Choroid plexus epithelial cell (primary cell): ENCODE data around the gene EXOC5.
"Not testable (repeated sequence)": the region's sequence is repeated elsewhere in the genome, so short reads cannot be mapped to it uniquely, and the experiment has no call there.

Experiments
- DNase-seq: peaks from one replicate; pipeline ENCODE4 v3.0.0-alpha.2; 2010; ENCODE audit warnings: low read depth
- H3K4me3 ChIP-seq: 2 replicates; pipeline ENCODE4 v1.5.1; 2011; ENCODE audit warnings: low read depth, mild to moderate bottlenecking, control low read depth, low read length, moderate library complexity
- TF ChIP-seq, protein P1 (sequence below): conservative IDR thresholded peaks from 2 replicates; pipeline ENCODE4 v1.5.1; 2011; ENCODE audit warnings: low read depth, mild to moderate bottlenecking, control low read depth, inconsistent platforms, low read length, moderate library complexity

The EXOC5 gene

DNA sequence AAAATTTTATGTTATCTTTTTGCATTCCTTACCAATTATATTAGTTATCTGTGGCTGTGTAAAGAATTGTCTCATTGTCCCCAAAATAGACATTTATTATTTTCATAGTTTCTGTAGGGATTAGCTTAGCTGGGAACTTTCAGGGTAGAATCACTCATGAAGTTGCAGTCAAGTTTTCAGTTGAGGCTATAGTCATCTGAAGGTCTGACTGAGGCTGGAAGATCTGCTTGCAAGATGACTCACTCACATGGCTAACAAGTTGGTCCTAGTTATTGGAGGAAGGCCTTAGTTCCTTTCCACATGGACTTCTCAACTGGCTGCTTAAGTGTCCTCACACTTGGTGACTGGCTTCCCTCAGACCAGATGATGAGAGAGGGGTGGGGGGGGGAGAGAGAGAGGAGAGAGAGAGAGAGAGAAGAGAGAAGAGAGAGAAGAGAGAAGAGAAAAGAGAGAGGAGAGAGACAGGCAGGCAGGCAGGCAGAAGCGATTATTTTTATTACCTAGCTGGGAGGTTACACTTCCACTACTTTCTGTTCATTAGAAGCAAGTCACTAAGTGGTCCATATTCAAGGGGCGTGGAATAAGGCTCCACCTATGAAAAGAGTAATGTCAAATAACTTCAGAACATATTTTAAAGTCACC, 6.4 kb upstream of the EXOC5 start:
- TF ChIP-seq, protein P1, sequence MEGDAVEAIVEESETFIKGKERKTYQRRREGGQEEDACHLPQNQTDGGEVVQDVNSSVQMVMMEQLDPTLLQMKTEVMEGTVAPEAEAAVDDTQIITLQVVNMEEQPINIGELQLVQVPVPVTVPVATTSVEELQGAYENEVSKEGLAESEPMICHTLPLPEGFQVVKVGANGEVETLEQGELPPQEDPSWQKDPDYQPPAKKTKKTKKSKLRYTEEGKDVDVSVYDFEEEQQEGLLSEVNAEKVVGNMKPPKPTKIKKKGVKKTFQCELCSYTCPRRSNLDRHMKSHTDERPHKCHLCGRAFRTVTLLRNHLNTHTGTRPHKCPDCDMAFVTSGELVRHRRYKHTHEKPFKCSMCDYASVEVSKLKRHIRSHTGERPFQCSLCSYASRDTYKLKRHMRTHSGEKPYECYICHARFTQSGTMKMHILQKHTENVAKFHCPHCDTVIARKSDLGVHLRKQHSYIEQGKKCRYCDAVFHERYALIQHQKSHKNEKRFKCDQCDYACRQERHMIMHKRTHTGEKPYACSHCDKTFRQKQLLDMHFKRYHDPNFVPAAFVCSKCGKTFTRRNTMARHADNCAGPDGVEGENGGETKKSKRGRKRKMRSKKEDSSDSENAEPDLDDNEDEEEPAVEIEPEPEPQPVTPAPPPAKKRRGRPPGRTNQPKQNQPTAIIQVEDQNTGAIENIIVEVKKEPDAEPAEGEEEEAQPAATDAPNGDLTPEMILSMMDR: no peak
- DNase-seq: no peak

GRCh38 chr14:57274551-57274950, 5.8 kb upstream of the EXOC5 start:
- no peak for DNase-seq
- TF ChIP-seq, protein P1: no peak
- no peak overlapping the region for H3K4me3 ChIP-seq

More for the DNA sequence above, 6.4 kb upstream of the EXOC5 start:
- H3K4me3 ChIP-seq: no peak overlapping the region

DNA sequence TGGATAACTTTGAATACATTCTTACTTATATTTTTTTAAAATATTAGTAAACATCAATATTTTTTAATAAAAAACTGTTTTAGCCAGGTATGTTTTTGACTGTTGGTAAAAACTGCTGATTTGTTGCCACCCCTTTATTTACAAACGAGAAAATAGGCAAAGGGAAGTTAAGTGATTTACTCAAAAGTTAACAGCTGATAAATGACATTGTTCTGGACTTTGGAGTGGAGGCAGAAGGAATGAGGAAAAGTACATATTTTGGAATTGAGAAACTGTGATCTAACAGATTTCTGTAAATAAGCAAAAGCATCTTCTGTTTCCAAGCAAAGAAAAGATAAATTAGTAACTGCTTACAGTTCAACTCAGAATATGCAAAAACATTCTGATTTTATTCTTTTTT, 4.5 kb upstream of the EXOC5 start:
- no peak overlapping the region for H3K4me3 ChIP-seq
- no peak for DNase-seq
- TF ChIP-seq, protein P1: no peak

GRCh38 chr14:57266065-57266464, 2.6 kb downstream of the EXOC5 start:
- TF ChIP-seq, protein P1: no peak
- DNase-seq: no peak
- H3K4me3 ChIP-seq: no peak overlapping the region

DNA sequence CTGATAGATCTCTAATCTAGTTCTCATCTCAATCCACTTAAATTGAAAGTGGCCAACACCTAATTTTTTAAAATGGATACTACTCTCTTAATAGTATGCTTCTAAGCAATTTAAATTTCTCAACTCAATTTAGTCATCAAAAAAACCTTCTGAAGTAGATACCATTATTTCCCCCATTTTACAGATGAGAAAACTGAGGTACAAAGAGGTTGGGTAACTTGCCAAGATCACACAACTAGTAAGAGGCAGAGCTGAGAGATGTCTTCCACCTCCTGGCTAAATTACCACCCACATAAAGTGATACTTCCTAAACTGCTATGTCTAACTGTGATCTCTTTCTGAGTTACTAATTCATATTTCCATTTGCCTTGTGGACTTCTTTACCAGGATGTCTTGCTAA, 6.6 kb downstream of the EXOC5 start:
- TF ChIP-seq, protein P1: no peak
- no peak for DNase-seq
- H3K4me3 ChIP-seq: no peak overlapping the region

- TF ChIP-seq, protein P1: no peak
These were observed 7.1 kb downstream of the EXOC5 start for GRCh38 chr14:57261604-57262003.

DNA sequence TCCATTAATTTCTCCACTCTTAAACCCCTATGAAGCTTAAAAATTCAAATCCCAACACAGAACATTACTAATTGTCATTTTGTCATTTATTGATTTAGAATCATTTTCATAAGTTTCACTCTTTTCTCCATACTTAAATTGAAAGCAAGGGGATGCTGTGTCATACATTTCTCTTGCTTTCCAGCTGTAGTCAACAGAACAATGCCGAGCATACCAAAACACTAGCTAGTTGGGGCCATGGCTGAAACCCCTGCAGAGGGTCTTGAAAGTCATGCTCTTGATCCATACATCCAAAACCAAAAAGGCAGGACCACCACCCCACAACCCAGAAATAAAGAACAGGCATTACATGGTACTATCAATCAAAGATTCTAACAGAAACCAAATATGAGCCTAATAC, 9.0 kb downstream of the EXOC5 start:
- no peak for DNase-seq
- TF ChIP-seq, protein P1: no peak
- no peak overlapping the region for H3K4me3 ChIP-seq

More at GRCh38 chr14:57261604-57262003, 7.1 kb downstream of the EXOC5 start:
- H3K4me3 ChIP-seq: no peak overlapping the region
- DNase-seq: no peak

DNA sequence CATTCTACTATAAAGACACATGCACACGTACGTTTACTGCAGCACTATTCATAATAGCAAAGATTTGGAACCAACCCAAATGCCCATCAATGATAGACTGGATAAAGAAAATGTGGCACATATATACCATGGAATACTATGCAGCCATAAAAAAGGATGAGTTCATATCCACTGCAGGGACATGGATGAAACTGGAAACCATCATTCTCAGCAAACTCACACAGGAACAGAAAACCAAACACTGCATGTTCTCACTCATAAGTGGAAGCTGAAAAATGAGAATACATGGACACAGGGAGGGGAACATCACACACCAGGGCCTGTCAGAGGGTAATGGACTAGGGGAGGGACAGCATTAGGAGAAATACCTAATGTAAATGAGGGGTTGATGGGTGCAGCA, 10.5 kb downstream of the EXOC5 start:
- DNase-seq, H3K4me3 ChIP-seq: not testable (repeated sequence)
